Thyroid gland (tissue), 4 donors: ENCODE data around the gene CALU.

Experiments used
- CTCF ChIP-seq, 6 experiments: fragments of 200-600 bp in 3 of 6; fragments of 450-650 bp in 3 of 6; sonication (generic) in 3 of 6; IDR thresholded peaks; one replicate each; pipeline ENCODE4 v1.5.1; 2016 to 2019; ENCODE audit warnings: antibody characterized with exemption in 6 of 6, mild to moderate bottlenecking in 2 of 6, inconsistent platforms in 1 of 6, moderate library complexity in 1 of 6
- POLR2A ChIP-seq, 2 donors: fragments of 450-650 bp; IDR thresholded peaks; one replicate each; pipeline ENCODE4 v1.6.1; 2017; ENCODE audit warnings: antibody characterized with exemption in 2 of 2, mild to moderate bottlenecking in 2 of 2, moderate library complexity in 1 of 2

- TF ChIP-seq CTCF (IDR thresholded peaks at IDR 0.05) (no peak), POLR2A (IDR thresholded peaks at IDR 0.05) (no peak)
Measured at GRCh38 chr7:128783143-128783861, 44.1 kb downstream of the CALU start.
